Stimulated activated CD8-positive, alpha-beta memory T cell treated with anti-CD3 and anti-CD28 coated beads, Interleukin-7, amount 100 ng/mL, for 4 hours (primary cell): ENCODE measurements around the gene TOMM70.
"Not testable (repeated sequence)": the region's sequence is repeated elsewhere in the genome, so short reads cannot be mapped to it uniquely, and the experiment has no call there.

ENCODE experiments used
- DNase-seq, 2 donors: peaks; one replicate each; pipeline ENCODE4 v3.0.0-alpha.2; 2020; ENCODE audit warnings: low read depth in 2 of 2

Gene TOMM70

GRCh38 chr3:100400780-100401673 lies at the start of gene TOMM70, which contains the start of gene LNP1:
Gene TOMM70, minus strand, starts transcription at chr3:100401089. Its CDS starts 140 bp downstream, at chr3:100400949.
Gene LNP1, plus strand, starts transcription at chr3:100401539. Its CDS starts 28,191 bp downstream, at chr3:100429730.
- peak; percentile 91 to 93 for DNase-seq

GRCh38 chr3:100449214-100449613 lies 48.3 kb upstream of the TOMM70 start:
- DNase-seq = no peak

- DNase-seq = no peak
These were observed 47.2 kb upstream of the TOMM70 start for GRCh38 chr3:100448079-100448478.

- DNase-seq = not testable (repeated sequence)
These were observed 46.2 kb upstream of the TOMM70 start for GRCh38 chr3:100447067-100447466.

GRCh38 chr3:100443690-100444089 lies 42.8 kb upstream of the TOMM70 start:
- DNase-seq = no peak

GRCh38 chr3:100440895-100441294 lies 40.0 kb upstream of the TOMM70 start:
- DNase-seq = no peak

GRCh38 chr3:100438623-100438974 lies 37.7 kb upstream of the TOMM70 start:
- DNase-seq = no peak

- no peak for DNase-seq
These were observed 37.1 kb upstream of the TOMM70 start for GRCh38 chr3:100437721-100438622.

- no peak for DNase-seq
These were observed 36.1 kb upstream of the TOMM70 start for GRCh38 chr3:100436951-100437350.

- no peak for DNase-seq
These were observed 28.4 kb upstream of the TOMM70 start for GRCh38 chr3:100429187-100429716.

- DNase-seq = no peak
These were observed 26.8 kb upstream of the TOMM70 start for GRCh38 chr3:100427699-100428098.

GRCh38 chr3:100426067-100426682 lies 25.3 kb upstream of the TOMM70 start:
- DNase-seq = no peak

GRCh38 chr3:100425316-100425715 lies 24.4 kb upstream of the TOMM70 start:
- DNase-seq = no peak

GRCh38 chr3:100424261-100424660 lies 23.4 kb upstream of the TOMM70 start:
- DNase-seq = no peak

GRCh38 chr3:100423611-100424010 lies 22.7 kb upstream of the TOMM70 start:
- no peak for DNase-seq

- DNase-seq = no peak
These were observed 20.0 kb upstream of the TOMM70 start for GRCh38 chr3:100420885-100421284.

- DNase-seq = no peak
These were observed 18.5 kb upstream of the TOMM70 start for GRCh38 chr3:100419406-100419805.

- DNase-seq = no peak
These were observed 16.0 kb upstream of the TOMM70 start for GRCh38 chr3:100416863-100417262.

- no peak for DNase-seq
These were observed 15.3 kb upstream of the TOMM70 start for GRCh38 chr3:100416176-100416575.

- DNase-seq = no peak
These were observed 12.7 kb upstream of the TOMM70 start for GRCh38 chr3:100413613-100414012.

- no peak for DNase-seq
These were observed 12.2 kb upstream of the TOMM70 start for GRCh38 chr3:100412912-100413590.
